Measurements from ENCODE around the gene ICA1.

DNA sequence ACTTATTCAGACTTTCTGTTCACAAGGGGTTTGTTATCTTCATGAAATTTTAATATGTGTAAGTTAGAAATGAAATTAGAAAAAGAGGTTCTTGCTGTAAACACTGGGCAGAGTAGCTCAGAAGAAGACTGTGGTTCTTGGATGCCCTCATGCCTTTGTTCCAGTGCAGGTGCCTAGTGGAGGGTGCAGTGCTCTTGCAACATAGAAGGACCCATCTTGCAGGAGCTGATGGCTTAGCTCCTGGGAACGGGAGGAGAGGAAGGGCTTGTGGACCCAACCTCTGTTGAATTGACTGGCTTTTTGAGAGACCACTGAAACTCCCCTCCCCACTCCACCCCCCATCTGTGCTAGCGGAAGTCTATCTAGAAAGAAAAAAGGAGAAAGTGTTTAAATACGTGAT lies 176.5 kb downstream of the ICA1 start:
- TF ChIP-seq, protein P1, sequence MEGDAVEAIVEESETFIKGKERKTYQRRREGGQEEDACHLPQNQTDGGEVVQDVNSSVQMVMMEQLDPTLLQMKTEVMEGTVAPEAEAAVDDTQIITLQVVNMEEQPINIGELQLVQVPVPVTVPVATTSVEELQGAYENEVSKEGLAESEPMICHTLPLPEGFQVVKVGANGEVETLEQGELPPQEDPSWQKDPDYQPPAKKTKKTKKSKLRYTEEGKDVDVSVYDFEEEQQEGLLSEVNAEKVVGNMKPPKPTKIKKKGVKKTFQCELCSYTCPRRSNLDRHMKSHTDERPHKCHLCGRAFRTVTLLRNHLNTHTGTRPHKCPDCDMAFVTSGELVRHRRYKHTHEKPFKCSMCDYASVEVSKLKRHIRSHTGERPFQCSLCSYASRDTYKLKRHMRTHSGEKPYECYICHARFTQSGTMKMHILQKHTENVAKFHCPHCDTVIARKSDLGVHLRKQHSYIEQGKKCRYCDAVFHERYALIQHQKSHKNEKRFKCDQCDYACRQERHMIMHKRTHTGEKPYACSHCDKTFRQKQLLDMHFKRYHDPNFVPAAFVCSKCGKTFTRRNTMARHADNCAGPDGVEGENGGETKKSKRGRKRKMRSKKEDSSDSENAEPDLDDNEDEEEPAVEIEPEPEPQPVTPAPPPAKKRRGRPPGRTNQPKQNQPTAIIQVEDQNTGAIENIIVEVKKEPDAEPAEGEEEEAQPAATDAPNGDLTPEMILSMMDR (conservative IDR thresholded peaks at IDR 0.05; ENCODE audit: low read length): no peak
- TF ChIP-seq EZH2phosphoT487 (IDR thresholded peaks at IDR 0.05; ENCODE audit: borderline replicate concordance): no peak
